ENCODE measurements around the gene SIPA1L3.

SIPA1L3 gene

DNA sequence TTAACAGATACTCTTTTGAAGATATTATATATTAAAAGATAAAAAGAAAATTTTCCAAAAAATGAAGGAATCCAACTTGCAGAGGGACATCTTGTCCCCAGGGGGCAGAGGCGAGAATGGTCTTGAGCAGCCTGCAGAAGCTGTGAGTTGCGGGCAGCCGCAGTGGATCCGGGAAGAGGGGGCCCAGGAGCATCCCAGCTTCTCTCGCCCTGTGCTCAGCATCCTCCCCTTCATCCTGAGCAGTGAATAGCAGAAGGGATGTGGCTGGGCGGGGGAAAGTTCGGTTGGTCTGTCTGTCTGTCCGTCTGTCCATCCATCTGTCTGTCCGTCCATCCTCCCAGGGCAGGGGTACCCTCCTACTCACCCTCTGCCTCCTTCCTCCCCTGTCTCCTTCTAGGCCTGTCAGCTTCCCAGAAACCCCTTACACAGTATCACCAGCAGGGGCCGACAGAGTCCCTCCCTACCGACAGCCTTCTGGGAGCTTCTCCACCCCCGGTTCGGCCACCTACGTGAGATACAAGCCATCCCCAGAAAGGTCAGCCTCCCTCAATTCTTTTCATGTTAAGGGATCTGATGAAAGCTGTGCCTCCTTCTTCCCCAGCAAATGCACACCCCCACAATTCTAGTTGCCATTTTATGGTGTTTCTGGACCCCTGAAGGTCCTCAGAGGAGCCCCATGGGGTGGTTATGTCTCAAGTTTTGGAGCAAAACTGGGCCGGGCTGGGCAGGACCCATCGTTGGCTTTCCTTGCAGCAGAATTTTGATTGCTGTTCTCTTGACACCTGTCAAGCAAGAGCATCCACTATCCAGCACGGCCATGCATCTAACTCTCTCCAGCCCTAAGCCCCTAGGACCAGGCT, 235.4 kb downstream of the SIPA1L3 start:
- H3K36me3 ChIP-seq (ENCODE audit: insufficient read depth, low read length): peaks cover 18% of the 10 kb centered on the region; the same call in 1 of the 2 replicates
- no peaks in the 10 kb centered on the region for H3K27me3 ChIP-seq (ENCODE audit: insufficient read depth, low read length)
- no peaks in the 10 kb centered on the region for H3K4me1 ChIP-seq (ENCODE audit: insufficient read depth, low read length, severe bottlenecking)
- no peak overlapping the region for H3K4me3 ChIP-seq (ENCODE audit: low read depth, low read length, poor library complexity, severe bottlenecking)
- H3K4me2 ChIP-seq (ENCODE audit: low read length): no peak overlapping the region
- H3K79me2 ChIP-seq (ENCODE audit: insufficient read depth, low read length): no peaks in the 10 kb centered on the region
- no peak overlapping the region for H2AFZ ChIP-seq (ENCODE audit: low read length)
- H3K27ac ChIP-seq (ENCODE audit: low read depth, low read length, poor library complexity, severe bottlenecking): no peak overlapping the region
- no peak overlapping the region for H3K9ac ChIP-seq (ENCODE audit: low read length)
- no peaks in the 10 kb centered on the region for H4K20me1 ChIP-seq (ENCODE audit: insufficient read depth, low read length)
- H3K9me2 ChIP-seq (ENCODE audit: low read depth, low read length): no peaks in the 10 kb centered on the region
- H3F3A ChIP-seq (ENCODE audit: insufficient read depth, low read length): no peaks in the 10 kb centered on the region
- H3K9me3 ChIP-seq (ENCODE audit: low read length): no peaks in the 10 kb centered on the region
- TF ChIP-seq EZH2 (IDR thresholded peaks at IDR 0.05; ENCODE audit: borderline replicate concordance, low read length) (no peak), CTCF (IDR thresholded peaks at IDR 0.05; ENCODE audit: low read length) (peak; percentile 76)

GRCh38 chr19:38143847-38144246, 236.8 kb downstream of the SIPA1L3 start:
- H3K9ac ChIP-seq (ENCODE audit: low read length): no peak overlapping the region
- no peaks in the 10 kb centered on the region for H3K9me2 ChIP-seq (ENCODE audit: low read depth, low read length)
- H2AFZ ChIP-seq (ENCODE audit: low read length): no peak overlapping the region
- H3K4me1 ChIP-seq (ENCODE audit: insufficient read depth, low read length, severe bottlenecking): no peaks in the 10 kb centered on the region
- no peaks in the 10 kb centered on the region for H3K9me3 ChIP-seq (ENCODE audit: low read length)
- no peak overlapping the region for H3K27ac ChIP-seq (ENCODE audit: low read depth, low read length, poor library complexity, severe bottlenecking)
- no peaks in the 10 kb centered on the region for H3F3A ChIP-seq (ENCODE audit: insufficient read depth, low read length)
- H3K4me3 ChIP-seq (ENCODE audit: low read depth, low read length, poor library complexity, severe bottlenecking): no peak overlapping the region
- H3K79me2 ChIP-seq (ENCODE audit: insufficient read depth, low read length): no peaks in the 10 kb centered on the region
- TF ChIP-seq CTCF (IDR thresholded peaks at IDR 0.05; ENCODE audit: low read length) (peak; percentile 50), EZH2 (IDR thresholded peaks at IDR 0.05; ENCODE audit: borderline replicate concordance, low read length) (no peak)
- H3K27me3 ChIP-seq (ENCODE audit: insufficient read depth, low read length): no peaks in the 10 kb centered on the region
- H3K36me3 ChIP-seq (ENCODE audit: insufficient read depth, low read length): peaks cover 22% of the 10 kb centered on the region; the same call in 1 of the 2 replicates
- H3K4me2 ChIP-seq (ENCODE audit: low read length): no peak overlapping the region
- H4K20me1 ChIP-seq (ENCODE audit: insufficient read depth, low read length): no peaks in the 10 kb centered on the region

DNA sequence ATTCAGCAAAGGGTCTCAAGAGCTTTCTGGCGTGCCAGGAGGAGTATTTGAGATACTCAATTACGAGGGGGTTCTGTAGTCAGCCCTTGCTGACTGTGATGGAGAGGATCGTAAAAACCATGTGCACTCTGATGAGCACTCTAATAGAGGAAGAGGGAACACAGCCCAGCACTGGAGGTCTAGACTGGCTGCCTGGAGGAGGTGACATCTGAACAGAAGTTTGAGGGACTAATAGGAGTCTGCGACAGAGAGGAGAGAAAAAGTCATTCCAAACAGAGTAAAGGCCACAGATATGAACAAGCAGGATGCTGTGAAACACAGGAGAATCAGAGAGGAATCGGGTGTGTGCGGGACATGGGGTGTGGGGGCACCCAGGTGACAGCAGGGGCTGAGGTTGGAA, 237.7 kb downstream of the SIPA1L3 start:
- Histone ChIP-seq H2AFZ (ENCODE audit: low read length) (no peak overlapping the region), H3K4me2 (ENCODE audit: low read length) (no peak overlapping the region), H3K27me3 (ENCODE audit: insufficient read depth, low read length) (no peaks in the 10 kb centered on the region), H3K9ac (ENCODE audit: low read length) (no peak overlapping the region), H3F3A (ENCODE audit: insufficient read depth, low read length) (no peaks in the 10 kb centered on the region), H3K9me2 (ENCODE audit: low read depth, low read length) (no peaks in the 10 kb centered on the region), H3K27ac (ENCODE audit: low read depth, low read length, poor library complexity, severe bottlenecking) (no peak overlapping the region), H3K36me3 (ENCODE audit: insufficient read depth, low read length) (peaks cover 29% of the 10 kb centered on the region; the same call in 1 of the 2 replicates), H3K79me2 (ENCODE audit: insufficient read depth, low read length) (no peaks in the 10 kb centered on the region), H4K20me1 (ENCODE audit: insufficient read depth, low read length) (no peaks in the 10 kb centered on the region), H3K4me1 (ENCODE audit: insufficient read depth, low read length, severe bottlenecking) (no peaks in the 10 kb centered on the region), H3K9me3 (ENCODE audit: low read length) (no peaks in the 10 kb centered on the region), H3K4me3 (ENCODE audit: low read depth, low read length, poor library complexity, severe bottlenecking) (no peak overlapping the region)
- TF ChIP-seq EZH2 (IDR thresholded peaks at IDR 0.05; ENCODE audit: borderline replicate concordance, low read length) (no peak), CTCF (IDR thresholded peaks at IDR 0.05; ENCODE audit: low read length) (no peak)

Measured in OCI-LY1 (cell line).